H1 (cell line): ENCODE results near the gene COL26A1. TPM values are rescaled to one million over a fixed set of nuclear protein-coding genes. Genes with fewer than 3 reads are reported as not detected.
A peak's percentile ranks its signal among the peaks of the same experiment; 100 is the strongest.

ENCODE experiments used
- CTCF ChIA-PET: fragments of 300-600 bp; sonication (Branson Sonifier 250); formaldehyde crosslinking; loops from one replicate; lab custom pipeline; 2021; ENCODE audit not compliant: partially characterized antibody; lab: Charles Lee
- POLR2A ChIA-PET: fragments of 300-600 bp; sonication (Branson Sonifier 250); formaldehyde crosslinking; loops from one replicate; lab custom pipeline; 2021; ENCODE audit warnings: inconsistent platforms; ENCODE audit not compliant: partially characterized antibody; lab: Charles Lee
- DNase-seq, 2 experiments: peaks; one replicate each; pipeline versions ENCODE4 v3.0.0 to v3.0.0-alpha.2; 2010 to 2022; ENCODE audit warnings: low spot score in 2 of 2, low read depth in 1 of 2, mixed read lengths in 1 of 2
- FAIRE-seq: peaks from 2 replicates; lab custom pipeline; 2011; peaks lifted over from hg19 to GRCh38; lab: Jason Lieb, UNC
- H2AFZ ChIP-seq: 2 replicates; pipeline ENCODE4 v1.8.1; 2012; ENCODE audit warnings: low read length, inconsistent platforms
- H2AK5ac ChIP-seq: 2 replicates; pipeline ENCODE4 v1.6.1; 2013; ENCODE audit warnings: low read depth, low read length
- H2BK120ac ChIP-seq: replicated peaks from 2 replicates; pipeline ENCODE3; 2013; ENCODE audit warnings: low read depth, low read length, inconsistent platforms
- H2BK12ac ChIP-seq: 2 replicates; pipeline ENCODE4 v1.6.1; 2013; ENCODE audit warnings: low read depth, low read length
- H2BK15ac ChIP-seq: 2 replicates; pipeline ENCODE4 v1.6.1; 2013; ENCODE audit warnings: low read length
- H2BK20ac ChIP-seq: 2 replicates; pipeline ENCODE4 v1.6.1; 2013; ENCODE audit warnings: low read length
- H2BK5ac ChIP-seq: 2 replicates; pipeline ENCODE4 v1.6.1; 2013; ENCODE audit warnings: low read depth, low read length
- H3K14ac ChIP-seq: 2 replicates; pipeline ENCODE4 v1.6.1; 2013; ENCODE audit warnings: inconsistent platforms; ENCODE audit not compliant: insufficient read length
- H3K18ac ChIP-seq: 2 replicates; pipeline ENCODE4 v1.6.1; 2013; ENCODE audit warnings: low read length; ENCODE audit errors: extremely low read depth
- H3K23ac ChIP-seq: 2 replicates; pipeline ENCODE4 v1.6.1; 2013; ENCODE audit warnings: inconsistent platforms; ENCODE audit not compliant: insufficient read length
- H3K23me2 ChIP-seq: 2 replicates; pipeline ENCODE4 v1.6.1; 2013; ENCODE audit warnings: low read depth, low read length
- H3K27ac ChIP-seq: 2 replicates; pipeline ENCODE4 v1.6.1; 2011; ENCODE audit warnings: low read depth, low read length, inconsistent platforms
- H3K27me3 ChIP-seq, 4 experiments: replicated peaks in 1 of 4; 1 replicate in 1 of 4; 2 replicates in 3 of 4; pipeline versions ENCODE4 v1.6.1 to v1.8.1; 2011 to 2013; ENCODE audit warnings: low read length in 3 of 4, mild to moderate bottlenecking in 3 of 4, inconsistent platforms in 2 of 4, mixed read lengths in 2 of 4, moderate library complexity in 1 of 4; ENCODE audit not compliant: control insufficient read depth in 3 of 4, insufficient read depth in 3 of 4; ENCODE audit errors: extremely low read depth in 1 of 4
- H3K36me3 ChIP-seq, 4 experiments: 2 replicates each; pipeline versions ENCODE4 v1.6.1 to v1.8.1; 2011 to 2013; ENCODE audit warnings: mild to moderate bottlenecking in 4 of 4, low read length in 3 of 4, moderate library complexity in 2 of 4, control low read depth in 1 of 4, inconsistent platforms in 1 of 4; ENCODE audit not compliant: insufficient read depth in 4 of 4, control insufficient read depth in 2 of 4
- H3K4ac ChIP-seq: replicated peaks from 2 replicates; pipeline ENCODE3; 2013; ENCODE audit warnings: low read length, low read depth, mixed read lengths, inconsistent platforms; ENCODE audit not compliant: insufficient read length
- H3K4me1 ChIP-seq, 4 experiments: replicated peaks in 1 of 4; 1 replicate in 1 of 4; 2 replicates in 3 of 4; pipeline versions ENCODE4 v1.6.1 to v1.8.1; 2011 to 2013; ENCODE audit warnings: low read length in 3 of 4, inconsistent platforms in 2 of 4, mixed read lengths in 1 of 4; ENCODE audit not compliant: insufficient read depth in 4 of 4, control insufficient read depth in 3 of 4
- H3K4me2 ChIP-seq, 2 experiments: 2 replicates each; pipeline versions ENCODE4 v1.6.1 to v1.8.1; 2011 to 2013; ENCODE audit warnings: low read depth in 2 of 2, low read length in 2 of 2, control low read depth in 1 of 2, inconsistent platforms in 1 of 2, mild to moderate bottlenecking in 1 of 2; ENCODE audit not compliant: insufficient read depth in 1 of 2
- H3K4me3 ChIP-seq, 4 experiments: fragments of 200-600, 300-600 bp in 1 of 4; sonication (generic), shearing (Covaris generic), sonication (Bioruptor Twin) in 1 of 4; 2 replicates each; pipeline versions ENCODE4 v1.5.1 to v1.8.1; 2011 to 2016; ENCODE audit warnings: low read length in 4 of 4, low read depth in 3 of 4, control low read depth in 2 of 4, inconsistent platforms in 2 of 4, mild to moderate bottlenecking in 2 of 4, mixed read lengths in 1 of 4, moderate library complexity in 1 of 4; ENCODE audit not compliant: insufficient read depth in 2 of 4; ENCODE audit errors: extremely low read depth in 1 of 4
- H3K56ac ChIP-seq: replicated peaks from 2 replicates; pipeline ENCODE3; 2013; ENCODE audit warnings: low read depth, mild to moderate bottlenecking, mixed read lengths, low read length, inconsistent platforms; ENCODE audit not compliant: insufficient read length
- H3K79me1 ChIP-seq: 2 replicates; pipeline ENCODE4 v1.6.1; 2013; ENCODE audit warnings: low read depth, low read length, control low read depth
- H3K79me2 ChIP-seq, 2 experiments: 2 replicates each; pipeline versions ENCODE4 v1.6.1 to v1.8.1; 2012 to 2013; ENCODE audit warnings: low read length in 2 of 2, mild to moderate bottlenecking in 2 of 2, inconsistent platforms in 1 of 2; ENCODE audit not compliant: insufficient read depth in 2 of 2, control insufficient read depth in 1 of 2
- H3K9ac ChIP-seq, 4 experiments: replicated peaks in 1 of 4; 1 replicate in 1 of 4; 2 replicates in 3 of 4; pipeline versions ENCODE4 v1.6.1 to v1.8.1; 2011 to 2013; ENCODE audit warnings: low read depth in 3 of 4, low read length in 3 of 4, control low read depth in 2 of 4, mild to moderate bottlenecking in 2 of 4, moderate library complexity in 2 of 4, inconsistent platforms in 1 of 4; ENCODE audit errors: extremely low read depth in 1 of 4
- H3K9me3 ChIP-seq, 2 experiments: 2 replicates each; pipeline versions ENCODE4 v1.6.1 to v1.8.1; 2012 to 2013; ENCODE audit warnings: mild to moderate bottlenecking in 2 of 2, moderate library complexity in 2 of 2, control low read depth in 1 of 2, inconsistent platforms in 1 of 2, low read depth in 1 of 2, low read length in 1 of 2, mixed read lengths in 1 of 2; ENCODE audit not compliant: insufficient read depth in 2 of 2
- H4K20me1 ChIP-seq, 2 experiments: replicated peaks in 1 of 2; 2 replicates each; pipeline versions ENCODE3 to v1.8.1; 2011 to 2013; ENCODE audit warnings: inconsistent platforms in 2 of 2, low read length in 2 of 2, mild to moderate bottlenecking in 1 of 2; ENCODE audit not compliant: insufficient read depth in 2 of 2, control insufficient read depth in 1 of 2
- H4K5ac ChIP-seq: 2 replicates; pipeline ENCODE4 v1.6.1; 2013; ENCODE audit warnings: low read length, low read depth, mixed read lengths, inconsistent platforms; ENCODE audit not compliant: insufficient read length
- H4K8ac ChIP-seq: 2 replicates; pipeline ENCODE4 v1.8.0; 2013; ENCODE audit warnings: mild to moderate bottlenecking, moderate library complexity, low read length, inconsistent platforms; ENCODE audit not compliant: insufficient read depth; ENCODE audit errors: extremely low read depth
- H4K91ac ChIP-seq: replicated peaks from 2 replicates; pipeline ENCODE3; 2013; ENCODE audit warnings: low read length, mixed read lengths, inconsistent platforms; ENCODE audit not compliant: insufficient read length
- CTBP2 ChIP-seq: IDR thresholded peaks from 2 replicates; pipeline ENCODE4 v1.7.0; 2011; ENCODE audit warnings: borderline replicate concordance, mild to moderate bottlenecking, moderate library complexity, mixed read lengths, low read length; ENCODE audit not compliant: insufficient read depth, insufficient read length
- FOSL1 ChIP-seq: IDR thresholded peaks from 2 replicates; pipeline ENCODE4 v1.6.1; 2011; ENCODE audit warnings: mild to moderate bottlenecking, low read depth, low read length, moderate library complexity; ENCODE audit not compliant: insufficient read depth
- GABPA ChIP-seq: IDR thresholded peaks from 2 replicates; pipeline ENCODE4 v1.6.1; 2011; ENCODE audit warnings: mild to moderate bottlenecking, low read length, moderate library complexity, borderline replicate concordance; ENCODE audit not compliant: insufficient read depth
- MAFK ChIP-seq: IDR thresholded peaks from 2 replicates; pipeline ENCODE4 v1.6.1; 2012; ENCODE audit warnings: low read depth, mild to moderate bottlenecking, improper control_type of control experiment, low read length
- MAX ChIP-seq: IDR thresholded peaks from 2 replicates; pipeline ENCODE4 v1.6.1; 2012; ENCODE audit warnings: inconsistent platforms
- NRF1 ChIP-seq: IDR thresholded peaks from 2 replicates; pipeline ENCODE4 v1.6.1; 2011; ENCODE audit warnings: mild to moderate bottlenecking, low read depth, low read length, improper control_type of control experiment
- PHF8 ChIP-seq: fragments of 200-600 bp; sonication (generic); conservative IDR thresholded peaks from 2 replicates; pipeline ENCODE4 v1.7.1; 2012; ENCODE audit warnings: low read depth, mild to moderate bottlenecking, inconsistent platforms, low read length, moderate library complexity
- RNF2 ChIP-seq: fragments of 200-900, 300-1000 bp; sonication (generic); IDR thresholded peaks from 2 replicates; pipeline ENCODE4 v1.7.1; 2016; ENCODE audit warnings: borderline replicate concordance, low read depth, mild to moderate bottlenecking, antibody characterized with exemption, low read length; ENCODE audit not compliant: poor library complexity, severe bottlenecking; ENCODE audit errors: missing control alignments
- RXRA ChIP-seq: IDR thresholded peaks from 2 replicates; pipeline ENCODE4 v1.6.1; 2011; ENCODE audit warnings: low read depth, mild to moderate bottlenecking, low read length, moderate library complexity; ENCODE audit not compliant: insufficient read depth
- SIN3A ChIP-seq, 2 experiments: IDR thresholded peaks in 1 of 2; conservative IDR thresholded peaks in 1 of 2; 2 replicates each; pipeline ENCODE4 v1.6.1; 2011 to 2012; ENCODE audit warnings: low read length in 2 of 2, improper control_type of control experiment in 1 of 2, low read depth in 1 of 2, mild to moderate bottlenecking in 1 of 2
- SIX5 ChIP-seq: IDR thresholded peaks from 2 replicates; pipeline ENCODE4 v1.6.1; 2011; ENCODE audit warnings: mild to moderate bottlenecking, low read depth, low read length
- SP1 ChIP-seq: IDR thresholded peaks from 2 replicates; pipeline ENCODE4 v1.6.1; 2011; ENCODE audit warnings: low read depth, low read length
- WGBS, 2 experiments: shearing (Covaris generic) in 1 of 2; methylation state at CpG; one replicate each; pipeline versions ENCODE4 v1.1.6 to v1.1.7; 2013 to 2015; ENCODE audit warnings: low lambda C conversion rate in 2 of 2, mixed read lengths in 2 of 2, inconsistent platforms in 1 of 2, low coverage in 1 of 2, missing lambda C conversion rate in 1 of 2; ENCODE audit not compliant: insufficient replicate concordance in 2 of 2, insufficient coverage in 1 of 2, insufficient read length in 1 of 2; ENCODE audit errors: extremely low coverage in 1 of 2, missing lambda C conversion rate in 1 of 2; 5-methylcytosine and 5-hydroxymethylcytosine counted together
- polyA plus RNA-seq, 7 experiments: library from polyadenylated mRNA; depleted of rRNA in 3 of 7; stranded (reverse) in 5 of 7; unstranded in 2 of 7; fragments of >200 nt in 5 of 7; fragments of 200-250 nt in 2 of 7; gene quantifications; 1 replicate in 5 of 7; 2 replicates in 1 of 7; 4 replicates in 1 of 7; pipeline versions ENCODE4 v1.2.1 to v1.2.3, GENCODE V29; 2011 to 2013; ENCODE audit warnings: missing spikeins in 2 of 7, mixed read lengths in 2 of 7
- total RNA-seq: library from RNA; stranded (reverse); fragmentation: NEBNext Ultra II Directional; extraction: Animal tissue kit (Norgen Biotek cat#: 25700); gene quantifications from 2 replicates; pipeline ENCODE4 v1.2.1, GENCODE V29; 2021

COL26A1 gene
- total and polyA plus RNA-seq, 2 of the 8 experiments (the other 6 are each of a cell fraction or from before 2014, with no cell fraction given) = 51.1 to 68.8 TPM

GRCh38 chr7:101330011-101330484, 32.6 kb upstream of the COL26A1 start:
- Histone ChIP-seq H3K14ac (no peak overlapping the region), H2BK120ac (no peak overlapping the region), H3K36me3 (no peaks in the 10 kb centered on the region), H3K4me3 (no peak overlapping the region), H3K4me2 (no peak overlapping the region), H2BK5ac (no peak overlapping the region), H3K27ac (no peak overlapping the region), H3K79me2 (no peaks in the 10 kb centered on the region), H4K20me1 (no peaks in the 10 kb centered on the region), H2BK12ac (no peak overlapping the region), H2AFZ (peak overlapping the region; percentile 80; the same call in 1 of the 2 replicates), H3K4ac (no peak overlapping the region), H4K8ac (no peak overlapping the region), H3K23ac (no peak overlapping the region), H2BK20ac (no peak overlapping the region), H3K23me2 (no peaks in the 10 kb centered on the region), H4K5ac (no peak overlapping the region), H3K9me3 (no peaks in the 10 kb centered on the region), H2AK5ac (no peak overlapping the region), H3K4me1 (no peaks in the 10 kb centered on the region), H4K91ac (no peak overlapping the region), H3K18ac (0 out of 2 replicates have a peak overlapping the region, but pooled peaks have one; percentile 13), H3K56ac (no peak overlapping the region), H3K9ac (no peak overlapping the region), H2BK15ac (no peak overlapping the region; the same call in 1 of the 2 replicates), H3K27me3 (no peaks in the 10 kb centered on the region), H3K79me1 (no peaks in the 10 kb centered on the region)
- ChIA-PET CTCF (interaction anchor here (0.7 to 1.7 kb wide), 2 partner anchors 154 to 178 kb away, joined by 3 read pairs; no protein-coding TSS in a partner anchor), POLR2A (interaction anchor here (0.7 to 1.2 kb wide), 4 partner anchors 8 to 78 kb away, joined by 3 to 5 read pairs (median 4); partner anchors contain the start of genes COL26A1 and IFT22)
- 91% methylated on average over 15 of the region's 15 CpGs; no CpG with 5 or more reads in 1 of the 2 experiments for WGBS, 2 experiments
- FAIRE-seq = no peak
- DNase-seq = no peak
- TF ChIP-seq GABPA (no peak), SP1 (no peak), NRF1 (no peak), RXRA (no peak), MAX (no peak), FOSL1 (no peak), SIX5 (no peak), CTBP2 (no peak), SIN3A (conservative IDR thresholded peaks at IDR 0.05 in 1 of 2, IDR thresholded peaks at IDR 0.05 in 1 of 2; ENCODE audit: low read depth in 1 of 2, low read length in 2 of 2) (no peak), PHF8 (no peak), RNF2 (no peak), MAFK (no peak)
